HG02571 (cell line): ENCODE measurements around the gene GSDME.

Experiments used
- ATAC-seq: cut with Tn5 transposase; IDR thresholded peaks from one replicate; pipeline ENCODE4 v1.9.1; 2021; ENCODE audit warnings: mild to moderate bottlenecking, moderate library complexity; ENCODE audit not compliant: unreplicated experiment

Gene GSDME

GRCh38 chr7:24706211-24707170 lies 50.8 kb downstream of the GSDME start:
- ATAC-seq = no peak

GRCh38 chr7:24705461-24705954 lies 51.8 kb downstream of the GSDME start:
- no peak for ATAC-seq

GRCh38 chr7:24704311-24704710 lies 53.0 kb downstream of the GSDME start:
- no peak for ATAC-seq

GRCh38 chr7:24703296-24703695 lies 54.0 kb downstream of the GSDME start:
- no peak for ATAC-seq

GRCh38 chr7:24702755-24703154 lies 54.5 kb downstream of the GSDME start:
- ATAC-seq = no peak

- ATAC-seq = no peak
Observed at GRCh38 chr7:24701261-24702235, 55.7 kb downstream of the GSDME start.

GRCh38 chr7:24700521-24701260 lies 56.6 kb downstream of the GSDME start:
- ATAC-seq = no peak

GRCh38 chr7:24698531-24699266 lies 58.6 kb downstream of the GSDME start:
- no peak for ATAC-seq

- no peak for ATAC-seq
Observed at GRCh38 chr7:24697416-24697815, 59.8 kb downstream of the GSDME start.

- no peak for ATAC-seq
Observed at GRCh38 chr7:24692592-24692991, 64.7 kb downstream of the GSDME start.

GRCh38 chr7:24690251-24690650 lies 67.0 kb downstream of the GSDME start:
- no peak for ATAC-seq

- no peak for ATAC-seq
Observed at GRCh38 chr7:24685708-24686107, 71.6 kb downstream of the GSDME start.

GRCh38 chr7:24670782-24671181 lies 86.5 kb downstream of the GSDME start:
- ATAC-seq = no peak

GRCh38 chr7:24669971-24670591 lies 87.2 kb downstream of the GSDME start:
- no peak for ATAC-seq

GRCh38 chr7:24668927-24669635 lies 88.2 kb downstream of the GSDME start:
- ATAC-seq = no peak

GRCh38 chr7:24665564-24666294 lies 91.5 kb downstream of the GSDME start:
- no peak for ATAC-seq

- no peak for ATAC-seq
Observed at GRCh38 chr7:24660546-24660945, 96.7 kb downstream of the GSDME start.

- no peak for ATAC-seq
Observed at GRCh38 chr7:24659505-24659904, 97.8 kb downstream of the GSDME start.
